Mesothelial cell of epicardium (in vitro differentiated cells): ENCODE results near the gene NCAM2. TPM values are rescaled to one million over a fixed set of nuclear protein-coding genes. Genes with fewer than 3 reads are reported as not detected.

Experiments
- DNase-seq, 2 experiments: peaks; one replicate each; pipeline ENCODE4 v3.0.0; 2021; ENCODE audit warnings: low spot score in 2 of 2; ENCODE audit not compliant: unreplicated experiment in 2 of 2
- H3K27ac Mint-ChIP-seq: 2 replicates; pipeline ENCODE4 v1.8.0; 2021; ENCODE audit warnings: mixed read lengths
- H3K27me3 Mint-ChIP-seq: 2 replicates; pipeline ENCODE4 v1.8.0; 2021; ENCODE audit warnings: low read depth, mixed read lengths
- H3K36me3 Mint-ChIP-seq: 2 replicates; pipeline ENCODE4 v1.8.0; 2021; ENCODE audit warnings: mixed read lengths
- H3K4me1 Mint-ChIP-seq: 2 replicates; pipeline ENCODE4 v1.8.0; 2021; ENCODE audit warnings: mixed read lengths
- H3K4me3 Mint-ChIP-seq: 2 replicates; pipeline ENCODE4 v1.8.0; 2021; ENCODE audit warnings: mild to moderate bottlenecking, moderate library complexity, mixed read lengths
- H3K9me3 Mint-ChIP-seq: 2 replicates; pipeline ENCODE4 v1.8.0; 2021; ENCODE audit warnings: mixed read lengths
- total RNA-seq: library from RNA; stranded (reverse); gene quantifications from 3 replicates; pipeline ENCODE4 v1.2.1, GENCODE V29; 2021
- TF ChIP-seq, protein P1 (sequence below): fragments of 200-600 bp; sonication (generic); IDR thresholded peaks from one replicate; pipeline ENCODE4 v1.5.0; 2021; ENCODE audit warnings: antibody characterized with exemption; ENCODE audit not compliant: unreplicated experiment

Gene NCAM2
- total RNA-seq, 1 donor from 2014 or later: 34.0 TPM

DNA sequence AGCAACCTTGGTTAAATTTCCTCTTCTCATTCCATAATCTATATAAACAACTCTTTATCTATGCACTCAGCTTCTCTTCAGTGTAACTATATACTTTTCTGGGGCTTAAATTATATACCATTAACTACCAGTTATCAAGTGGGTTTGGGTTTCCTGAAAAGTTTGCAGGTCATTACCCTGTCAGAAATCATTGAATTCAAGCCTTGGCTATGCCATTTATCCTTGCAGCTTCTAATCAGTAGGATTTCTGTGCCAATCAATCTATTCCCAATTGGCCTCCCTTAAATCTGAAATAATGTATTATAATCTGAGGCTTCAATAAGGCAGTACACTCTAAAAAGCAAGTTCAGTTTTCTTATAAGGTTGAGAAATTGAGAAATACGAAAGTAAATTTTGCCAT is 466.5 kb downstream of the NCAM2 start:
- TF ChIP-seq, protein P1, sequence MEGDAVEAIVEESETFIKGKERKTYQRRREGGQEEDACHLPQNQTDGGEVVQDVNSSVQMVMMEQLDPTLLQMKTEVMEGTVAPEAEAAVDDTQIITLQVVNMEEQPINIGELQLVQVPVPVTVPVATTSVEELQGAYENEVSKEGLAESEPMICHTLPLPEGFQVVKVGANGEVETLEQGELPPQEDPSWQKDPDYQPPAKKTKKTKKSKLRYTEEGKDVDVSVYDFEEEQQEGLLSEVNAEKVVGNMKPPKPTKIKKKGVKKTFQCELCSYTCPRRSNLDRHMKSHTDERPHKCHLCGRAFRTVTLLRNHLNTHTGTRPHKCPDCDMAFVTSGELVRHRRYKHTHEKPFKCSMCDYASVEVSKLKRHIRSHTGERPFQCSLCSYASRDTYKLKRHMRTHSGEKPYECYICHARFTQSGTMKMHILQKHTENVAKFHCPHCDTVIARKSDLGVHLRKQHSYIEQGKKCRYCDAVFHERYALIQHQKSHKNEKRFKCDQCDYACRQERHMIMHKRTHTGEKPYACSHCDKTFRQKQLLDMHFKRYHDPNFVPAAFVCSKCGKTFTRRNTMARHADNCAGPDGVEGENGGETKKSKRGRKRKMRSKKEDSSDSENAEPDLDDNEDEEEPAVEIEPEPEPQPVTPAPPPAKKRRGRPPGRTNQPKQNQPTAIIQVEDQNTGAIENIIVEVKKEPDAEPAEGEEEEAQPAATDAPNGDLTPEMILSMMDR: no peak
- H3K36me3 Mint-ChIP-seq: peaks cover 2% of the 10 kb centered on the region
- peaks cover 1% of the 10 kb centered on the region for H3K27me3 Mint-ChIP-seq
- H3K4me3 Mint-ChIP-seq: no peak overlapping the region
- H3K27ac Mint-ChIP-seq: no peak overlapping the region
- H3K9me3 Mint-ChIP-seq: no peaks in the 10 kb centered on the region
- no peak for DNase-seq
- H3K4me1 Mint-ChIP-seq: peaks cover 10% of the 10 kb centered on the region

DNA sequence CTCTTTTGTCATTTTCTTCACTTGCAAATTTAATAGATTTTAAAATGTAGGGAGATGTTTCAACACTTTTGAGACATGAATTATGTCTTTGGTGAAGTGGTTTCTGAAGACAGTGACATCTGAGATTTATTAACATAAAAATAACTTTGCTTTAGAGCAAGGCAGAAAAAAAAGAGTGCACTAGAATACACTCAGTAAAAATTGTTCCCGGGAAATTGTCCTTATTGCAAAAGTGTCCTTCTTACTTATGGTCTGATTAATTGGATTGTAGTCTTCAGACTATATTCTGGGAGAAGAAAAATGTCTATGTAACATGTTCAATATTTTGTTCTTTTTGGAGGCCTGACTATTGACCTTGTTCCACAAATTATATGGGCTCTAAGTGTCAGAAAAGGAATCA is 468.5 kb downstream of the NCAM2 start:
- H3K9me3 Mint-ChIP-seq: peaks cover 8% of the 10 kb centered on the region

DNA sequence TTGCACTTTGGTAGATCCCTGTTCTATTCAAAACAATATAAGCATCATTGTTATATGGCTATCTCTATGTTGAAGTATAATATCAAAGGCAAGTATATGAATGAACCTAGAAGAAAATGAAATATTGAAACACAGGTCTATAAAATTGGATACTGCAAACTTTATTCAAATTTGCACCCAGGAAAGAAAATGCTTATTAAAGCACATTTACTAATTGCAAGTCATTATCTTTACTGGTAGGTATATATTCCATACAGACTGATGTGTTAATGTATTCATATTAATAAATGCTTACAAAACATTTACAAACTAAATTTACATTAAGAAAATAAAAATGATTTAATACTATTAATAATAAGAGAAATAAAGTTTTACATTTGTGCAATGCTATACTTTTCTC is 469.8 kb downstream of the NCAM2 start:
- TF ChIP-seq, protein P1: no peak
- no peak overlapping the region for H3K27ac Mint-ChIP-seq
- H3K9me3 Mint-ChIP-seq: peaks cover 8% of the 10 kb centered on the region
- H3K36me3 Mint-ChIP-seq: peaks cover 7% of the 10 kb centered on the region
- no peak overlapping the region for H3K4me3 Mint-ChIP-seq
- peaks cover 10% of the 10 kb centered on the region for H3K4me1 Mint-ChIP-seq
- no peak for DNase-seq
- H3K27me3 Mint-ChIP-seq: peaks cover 1% of the 10 kb centered on the region

More for the DNA sequence above, 468.5 kb downstream of the NCAM2 start:
- TF ChIP-seq, protein P1: no peak
- H3K4me1 Mint-ChIP-seq: peaks cover 10% of the 10 kb centered on the region
- peak overlapping the region; percentile 0 for H3K27ac Mint-ChIP-seq
- DNase-seq: no peak
- H3K4me3 Mint-ChIP-seq: no peak overlapping the region
- H3K27me3 Mint-ChIP-seq: peaks cover 1% of the 10 kb centered on the region
- peaks cover 7% of the 10 kb centered on the region for H3K36me3 Mint-ChIP-seq

DNA sequence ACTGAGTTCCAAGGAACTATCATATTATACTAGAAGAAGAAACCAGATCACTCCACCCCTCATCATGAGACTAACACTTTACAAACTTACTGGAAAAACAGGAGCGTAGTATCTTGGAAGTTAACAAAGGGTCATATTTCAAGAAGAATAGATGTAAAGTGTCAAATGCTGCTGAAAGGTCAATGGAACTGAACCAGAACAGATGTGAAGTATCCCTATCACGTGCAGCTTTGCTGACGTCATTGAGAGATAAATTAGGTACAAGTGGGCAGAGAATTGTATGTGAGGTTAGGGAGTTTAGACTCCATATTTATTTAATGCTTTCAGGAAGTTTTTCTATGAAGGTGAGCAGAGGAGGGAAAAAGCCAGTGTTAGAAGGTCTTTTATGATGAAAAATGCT is 483.0 kb downstream of the NCAM2 start:
- Mint-ChIP-seq H3K27me3 (no peaks in the 10 kb centered on the region), H3K4me1 (no peaks in the 10 kb centered on the region)

GRCh38 chr21:21508859-21509258 is 510.6 kb downstream of the NCAM2 start:
- Mint-ChIP-seq H3K4me3 (no peak overlapping the region), H3K27me3 (no peaks in the 10 kb centered on the region), H3K9me3 (peaks cover 6% of the 10 kb centered on the region), H3K4me1 (no peaks in the 10 kb centered on the region), H3K36me3 (no peaks in the 10 kb centered on the region), H3K27ac (no peak overlapping the region)
- TF ChIP-seq, protein P1: no peak
- DNase-seq: no peak

More for the DNA sequence above, 483.0 kb downstream of the NCAM2 start:
- TF ChIP-seq, protein P1: no peak
- Mint-ChIP-seq H3K9me3 (peaks cover 17% of the 10 kb centered on the region), H3K4me3 (no peak overlapping the region), H3K36me3 (peaks cover 12% of the 10 kb centered on the region), H3K27ac (no peak overlapping the region)
- DNase-seq: no peak

GRCh38 chr21:21530680-21531079 is 532.5 kb downstream of the NCAM2 start:
- H3K27ac Mint-ChIP-seq: no peak overlapping the region
- no peaks in the 10 kb centered on the region for H3K4me1 Mint-ChIP-seq
- no peaks in the 10 kb centered on the region for H3K36me3 Mint-ChIP-seq
- TF ChIP-seq, protein P1: no peak
- no peaks in the 10 kb centered on the region for H3K9me3 Mint-ChIP-seq
- H3K27me3 Mint-ChIP-seq: no peaks in the 10 kb centered on the region
- no peak overlapping the region for H3K4me3 Mint-ChIP-seq
- DNase-seq: no peak
